Fibroblast of lung (primary cell): ENCODE measurements around the gene NLGN2.

Source experiments
- CTCF ChIP-seq, 2 donors: IDR thresholded peaks in 1 of 2; conservative IDR thresholded peaks in 1 of 2; 1 replicate in 1 of 2; 2 replicates in 1 of 2; pipeline ENCODE4 v1.5.1; 2011 to 2012; ENCODE audit warnings: low read length in 2 of 2, control low read depth in 1 of 2, inconsistent platforms in 1 of 2, low read depth in 1 of 2, mild to moderate bottlenecking in 1 of 2
- EZH2 ChIP-seq: IDR thresholded peaks from 2 replicates; pipeline ENCODE4 v1.5.1; 2012; ENCODE audit warnings: low read length, control low read depth, mild to moderate bottlenecking; ENCODE audit errors: missing control alignments

GRCh38 chr17:7431231-7431630 is 23.6 kb downstream of the NLGN2 start:
- no peak for TF ChIP-seq CTCF (conservative IDR thresholded peaks at IDR 0.05 in 1 of 2, IDR thresholded peaks at IDR 0.05 in 1 of 2; ENCODE audit: low read depth in 1 of 2, low read length in 2 of 2)
- TF ChIP-seq EZH2: no peak
